Cardiac septum (tissue), 1 donor: ENCODE measurements around the gene ANKRD34C. TPM values are rescaled to one million over a fixed set of nuclear protein-coding genes. Genes with fewer than 3 reads are reported as not detected.
A peak's percentile ranks its signal among the peaks of the same experiment; 100 is the strongest.

Experiments
- DNase-seq: peaks from one replicate; pipeline ENCODE4 v3.0.0-alpha.2; 2020; ENCODE audit warnings: low spot score
- intact Hi-C: fragments of 100-400 bp; cut with DNase I; formaldehyde crosslinking; loops from one replicate; pipeline ENCODE4 v1.14.0; 2022
- long read RNA-seq: library from polyadenylated mRNA; unstranded; transcript quantifications from one replicate; pipeline ENCODE4 v2.0.0, GENCODE V29; 2021
- total RNA-seq: library from RNA; stranded (reverse); fragmentation: NEBNext Ultra II Directional; extraction: Animal tissue kit (Norgen Biotek cat#: 25700); gene quantifications from one replicate; pipeline ENCODE4 v1.2.1, GENCODE V29; 2021
- donor health status: DM: no; HTN: no; CAD: no.

Gene ANKRD34C
- total RNA-seq: 0.78 TPM
- long read RNA-seq: 0 reads

DNA sequence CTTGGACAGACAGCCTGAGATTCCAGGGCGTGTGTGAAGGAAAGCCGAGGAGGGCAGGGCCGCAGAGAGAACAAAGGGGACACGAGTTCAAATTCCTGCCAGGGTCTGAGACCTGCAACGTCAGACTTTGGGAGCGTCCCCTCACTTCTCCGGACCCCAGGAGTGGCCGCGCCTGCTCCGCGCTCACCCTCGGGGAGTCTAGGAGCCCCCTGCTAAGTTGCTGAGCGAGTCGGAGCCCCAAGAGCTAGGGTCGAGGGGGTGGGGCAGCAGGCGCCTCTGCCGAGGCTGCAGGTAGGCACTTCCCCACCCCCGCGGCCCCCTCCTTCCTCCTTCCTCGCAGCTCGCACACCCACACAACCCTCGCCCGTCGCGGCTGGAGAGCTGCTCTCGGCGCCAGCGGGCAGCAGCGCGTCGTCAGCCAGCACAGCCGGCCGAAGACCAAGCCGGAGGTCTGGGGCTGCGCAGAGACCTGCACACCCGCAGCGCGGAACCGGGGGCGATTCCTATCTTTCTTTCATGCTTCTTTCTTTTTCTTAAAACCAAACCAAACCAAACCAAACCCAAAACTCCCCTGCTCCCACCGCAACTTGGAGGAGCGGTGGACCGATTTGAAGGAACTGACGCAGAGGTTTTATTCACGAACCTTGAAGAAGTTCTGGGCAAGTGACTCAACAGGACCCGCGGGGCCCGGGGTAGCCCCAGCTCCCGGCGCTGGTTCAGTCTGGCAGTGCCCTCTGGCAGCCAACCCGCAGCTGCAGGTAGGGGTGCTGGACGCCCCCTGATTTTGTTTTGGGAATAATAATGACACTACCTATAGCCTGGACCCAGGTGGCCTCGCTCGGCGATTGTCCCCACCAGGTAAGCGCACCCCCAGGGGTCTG, at the start of gene ANKRD34C:
ANKRD34C (plus strand) TSS at position 352 of the 881 bp plus-strand sequence. CDS start 10,563 bp downstream, outside the sequence.
- intact Hi-C loops: no loop called here
- DNase-seq: no peak

DNA sequence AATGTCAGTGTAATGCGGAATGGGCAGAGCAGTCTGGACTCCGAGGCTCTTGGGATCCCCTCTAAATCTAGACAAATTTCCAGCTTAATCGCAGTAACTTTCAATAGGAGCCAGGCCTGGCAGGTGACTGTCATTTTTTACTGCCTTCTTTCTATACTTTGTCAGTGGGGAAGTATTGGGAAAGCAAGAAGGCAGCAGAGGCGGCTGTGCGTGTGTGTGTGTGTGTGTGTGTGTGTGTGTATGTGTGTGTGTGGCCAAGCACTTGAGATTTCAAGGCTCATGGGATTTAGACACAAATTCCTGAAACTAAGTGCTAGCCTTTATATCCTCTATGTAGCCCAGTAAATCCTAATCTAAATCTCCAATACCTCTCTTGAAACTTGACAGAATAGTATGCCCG, 49.3 kb upstream of the ANKRD34C start:
- intact Hi-C loops: no loop called here
- DNase-seq: no peak

DNA sequence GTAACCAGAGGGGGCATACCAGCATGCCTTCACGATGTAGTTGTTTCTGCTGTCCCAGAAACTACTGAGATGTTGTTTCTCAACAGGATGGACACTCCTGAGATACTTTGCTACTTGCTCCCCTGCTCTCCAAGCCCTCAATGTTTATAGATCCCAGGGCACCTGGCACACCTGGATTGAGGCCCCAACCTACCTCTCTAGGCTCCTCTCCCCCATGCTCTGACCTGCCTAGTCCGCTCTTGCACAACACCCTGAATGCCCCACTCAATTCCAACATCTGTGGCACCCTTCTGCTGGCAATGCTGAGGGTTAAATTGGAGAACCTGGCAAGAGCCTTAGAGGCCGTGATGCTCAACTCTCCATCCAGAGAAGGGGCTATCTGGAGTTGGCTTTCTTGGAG, 42.5 kb upstream of the ANKRD34C start:
- intact Hi-C loops: no loop called here
- DNase-seq: no peak

DNA sequence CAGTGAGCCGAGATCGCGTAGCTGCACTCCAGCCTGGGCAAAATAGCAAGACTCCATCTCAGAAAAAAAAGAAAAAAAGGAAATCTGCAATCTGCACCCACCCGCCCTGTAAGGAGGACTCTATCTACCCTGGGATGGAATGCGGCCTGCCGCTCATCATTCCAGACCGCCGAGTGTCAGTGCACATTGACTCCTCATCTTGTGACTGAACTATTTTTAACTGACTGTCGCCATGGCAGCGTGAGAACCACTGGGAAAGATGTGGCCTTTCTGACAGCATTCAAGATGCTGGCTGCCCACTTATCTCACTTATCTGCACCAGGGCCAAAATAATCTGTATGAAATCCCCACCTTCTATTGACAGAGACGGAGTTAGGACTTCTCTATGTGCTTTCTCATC, 38.8 kb upstream of the ANKRD34C start:
- intact Hi-C loops: no loop called here
- DNase-seq: peak; percentile 84

DNA sequence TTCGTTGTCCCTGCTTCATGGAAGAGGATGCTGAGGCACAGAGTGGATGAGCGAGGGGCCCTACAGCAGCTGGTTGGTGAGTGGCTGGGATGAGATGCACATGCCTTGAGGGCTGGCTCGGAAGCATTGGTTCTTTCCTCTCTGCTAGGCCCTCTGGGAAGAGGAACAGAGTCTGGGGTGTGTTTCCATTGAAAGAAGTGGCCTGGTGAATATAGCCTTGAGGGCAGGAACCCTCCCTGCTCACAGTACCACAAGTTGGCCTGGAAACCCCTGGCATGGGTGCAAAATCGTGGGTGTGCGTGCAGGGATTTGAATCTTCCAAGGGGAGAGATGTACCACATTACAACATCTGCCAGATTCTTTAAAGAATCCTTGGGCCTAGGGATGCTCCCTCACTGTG, 37.6 kb upstream of the ANKRD34C start:
- no peak for DNase-seq
- intact Hi-C loops: no loop called here

DNA sequence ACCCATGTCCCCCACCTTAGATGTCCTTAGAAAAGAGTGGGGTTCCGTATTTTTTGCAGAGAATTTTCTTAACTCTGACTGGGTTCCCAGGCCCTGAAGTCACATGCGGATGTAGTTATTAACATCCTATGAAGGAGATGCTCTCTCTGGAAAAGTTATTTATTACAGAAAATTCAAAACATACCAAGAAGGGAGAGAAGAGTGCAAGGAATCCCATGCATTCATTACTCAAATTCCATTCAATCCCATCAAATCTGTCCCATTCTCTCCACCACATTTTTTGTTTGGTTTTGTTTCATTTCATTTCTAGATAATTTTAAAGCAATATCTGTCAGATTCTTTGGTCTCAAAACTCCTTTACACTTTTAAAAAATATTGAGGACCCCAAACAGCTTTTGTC, 34.3 kb upstream of the ANKRD34C start:
- intact Hi-C loops: no loop called here
- DNase-seq: no peak

DNA sequence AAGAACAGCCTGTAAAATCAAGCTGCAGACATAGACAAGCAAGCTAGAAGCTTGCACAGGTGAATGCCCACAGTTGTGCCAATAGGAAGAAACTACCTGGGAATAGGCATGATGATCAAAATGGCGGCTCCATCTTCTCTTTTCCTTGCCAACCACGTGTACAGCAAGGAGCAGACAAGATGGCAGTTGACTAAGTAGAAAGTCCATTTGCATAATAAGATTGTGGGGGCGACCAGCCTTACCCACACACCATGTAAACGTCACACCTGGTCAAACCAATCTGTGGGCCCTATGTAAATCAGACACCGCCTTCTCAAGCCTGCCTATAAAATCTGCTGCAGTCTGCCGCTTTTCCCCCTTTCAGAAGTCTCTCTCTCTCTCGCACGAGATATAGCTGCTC, 25.1 kb upstream of the ANKRD34C start:
- no peak for DNase-seq
- intact Hi-C loops: no loop called here

DNA sequence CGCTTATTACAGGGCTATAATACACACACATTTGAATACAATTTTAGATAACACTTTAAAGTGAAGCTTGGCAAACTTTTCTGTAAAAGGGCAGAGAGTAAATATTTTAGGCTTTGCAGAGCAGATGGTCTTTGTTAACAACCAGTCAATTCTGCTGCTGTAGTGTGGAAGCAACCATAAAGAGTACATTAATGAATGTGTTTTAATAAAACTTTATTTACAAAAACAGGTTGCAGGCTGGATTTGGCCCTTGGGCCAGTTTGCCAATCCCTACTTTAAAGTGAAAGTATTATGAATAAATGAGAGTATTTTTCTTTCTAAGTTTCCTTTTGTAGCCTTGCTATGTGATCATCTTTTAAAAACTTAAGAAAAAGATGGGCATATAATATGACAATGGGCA, 20.7 kb upstream of the ANKRD34C start:
- intact Hi-C loops: no loop called here
- no peak for DNase-seq

DNA sequence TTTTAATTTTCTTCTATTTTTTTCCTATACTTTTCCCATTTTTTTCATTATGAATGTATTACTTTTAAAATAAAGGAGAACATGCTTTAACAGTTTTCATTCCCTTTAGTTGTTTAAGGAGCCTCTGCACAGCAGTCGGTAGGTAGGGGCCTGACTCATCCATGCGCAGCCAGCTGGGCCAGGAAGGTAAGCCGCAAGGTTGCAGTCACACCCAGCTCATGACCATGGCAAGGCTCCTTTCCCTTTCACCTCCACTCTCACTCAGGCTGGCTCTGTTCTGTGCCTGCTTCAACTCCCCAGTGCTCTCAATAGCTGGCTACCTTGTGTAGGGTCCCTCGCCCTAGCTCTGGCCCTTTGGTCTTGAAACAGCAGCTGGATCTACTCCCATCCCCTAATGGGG, 17.4 kb upstream of the ANKRD34C start:
- no peak for DNase-seq
- intact Hi-C loops: no loop called here

DNA sequence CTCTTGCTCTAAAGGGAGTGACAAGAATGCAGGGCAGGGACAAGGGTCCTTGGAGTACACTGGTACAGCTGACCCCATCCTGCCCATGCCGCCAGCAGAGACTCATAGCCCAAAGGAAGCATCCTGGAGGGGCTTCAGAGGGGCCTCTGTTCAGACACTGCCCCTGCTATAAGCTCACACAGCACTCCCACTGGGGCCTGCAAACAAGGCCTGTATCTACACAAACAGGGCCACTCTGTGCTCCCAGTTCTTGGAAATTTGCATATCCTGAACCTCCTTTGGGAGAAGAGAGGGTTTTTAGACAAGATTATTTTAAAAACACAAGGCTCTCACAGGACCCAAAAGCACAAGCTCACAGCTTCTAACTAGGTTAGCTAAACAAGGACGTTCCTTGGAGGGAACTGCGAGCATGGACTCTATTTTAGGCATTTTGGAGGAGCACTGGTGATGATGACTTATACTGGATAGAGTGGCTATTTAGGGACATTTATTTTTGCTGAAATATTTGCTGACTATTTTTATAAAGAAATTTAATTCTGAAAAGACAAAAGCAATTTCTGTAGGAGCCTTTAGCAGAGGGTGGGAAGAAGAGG, 16.4 kb upstream of the ANKRD34C start:
- no peak for DNase-seq

DNA sequence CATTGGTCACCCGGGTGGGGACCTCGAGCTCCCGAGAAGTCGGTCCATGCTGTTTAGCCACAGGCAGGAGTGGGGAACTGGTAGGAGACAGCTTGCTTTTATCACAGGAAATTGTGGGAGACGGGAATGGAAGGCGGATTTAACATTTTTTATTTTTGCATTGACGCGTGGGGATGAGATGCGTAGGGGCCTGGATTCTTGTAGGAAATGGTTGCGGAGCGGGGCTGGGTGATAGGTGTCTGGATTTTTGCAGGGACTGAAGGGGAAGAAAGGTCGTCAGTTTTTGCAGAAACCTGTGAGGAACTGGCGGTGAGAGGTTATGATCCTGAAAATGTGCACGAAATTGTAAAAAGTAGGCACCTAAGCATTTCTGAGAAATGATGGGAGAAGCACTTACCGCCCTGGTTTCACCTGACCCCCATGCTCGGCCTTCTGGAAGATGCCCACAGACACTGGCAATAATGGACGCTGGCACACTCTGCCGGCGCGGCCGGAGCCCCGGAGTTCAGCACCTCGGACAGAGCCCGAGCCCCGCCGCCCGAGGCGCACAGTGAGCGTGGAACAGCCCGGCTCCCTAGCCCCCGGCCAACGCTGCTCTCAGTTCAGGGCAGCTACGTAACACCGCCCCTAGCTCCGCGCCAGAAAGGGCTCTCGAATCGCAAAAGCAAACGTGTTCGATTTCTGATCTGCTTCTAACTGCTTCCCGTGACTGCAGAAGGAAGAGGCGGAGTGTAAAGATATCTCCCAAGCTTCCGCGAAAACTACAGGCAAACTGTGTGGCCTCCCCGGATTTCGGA, 928 bp downstream of the ANKRD34C start:
- no peak for DNase-seq
- intact Hi-C loops: no loop called here

More for the DNA sequence above, 16.4 kb upstream of the ANKRD34C start:
- intact Hi-C loops: no loop called here

DNA sequence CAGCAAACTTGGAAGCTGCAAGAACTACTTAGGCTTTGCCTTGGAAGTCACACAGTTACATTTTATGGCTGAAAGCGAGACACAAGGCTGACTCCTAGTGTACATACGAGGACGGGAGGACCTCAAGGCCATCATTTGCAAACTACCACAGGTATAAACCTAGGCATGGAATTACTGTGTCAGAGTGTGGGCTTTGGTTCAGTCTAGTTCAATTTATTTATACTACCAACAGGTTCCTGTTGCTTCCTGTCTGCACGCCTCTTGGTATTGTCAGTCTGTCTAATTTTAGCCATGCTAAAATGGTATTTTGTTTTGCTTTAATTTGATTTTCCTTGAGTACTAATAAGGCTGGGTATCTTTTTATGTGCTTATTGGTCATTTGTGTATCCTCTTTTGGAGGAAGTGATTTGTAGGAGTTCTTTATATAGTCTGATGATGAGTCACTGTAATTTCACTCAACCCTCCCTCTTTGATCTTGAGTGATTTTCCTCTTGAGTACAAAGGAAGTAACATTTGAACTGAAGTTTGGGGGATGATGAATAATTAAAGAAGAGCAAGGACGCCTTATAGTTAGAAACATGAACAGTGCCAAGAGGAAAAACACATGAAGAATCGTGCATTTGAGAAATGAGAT, 8.2 kb downstream of the ANKRD34C start:
- intact Hi-C loops: no loop called here
- no peak for DNase-seq

DNA sequence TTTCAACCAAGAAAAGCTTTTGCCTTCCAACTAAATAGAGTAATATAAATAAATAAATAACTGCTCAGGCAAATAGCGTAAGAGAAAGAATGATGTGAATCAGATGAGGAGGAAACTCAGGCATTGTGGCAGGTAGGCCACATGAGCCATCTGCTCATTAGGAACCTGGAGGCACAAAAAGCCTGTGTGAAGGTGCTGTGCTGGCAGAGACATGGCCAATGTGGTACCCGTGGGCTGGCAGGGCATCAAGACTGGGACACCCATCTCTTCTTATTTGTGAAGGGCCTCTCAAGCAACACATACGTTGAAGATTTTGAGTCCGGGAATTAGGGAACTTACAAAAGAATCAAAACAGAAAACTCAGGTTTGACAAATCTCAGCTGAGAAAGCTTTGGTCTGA, 9.5 kb downstream of the ANKRD34C start:
- intact Hi-C loops: no loop called here
- DNase-seq: no peak

DNA sequence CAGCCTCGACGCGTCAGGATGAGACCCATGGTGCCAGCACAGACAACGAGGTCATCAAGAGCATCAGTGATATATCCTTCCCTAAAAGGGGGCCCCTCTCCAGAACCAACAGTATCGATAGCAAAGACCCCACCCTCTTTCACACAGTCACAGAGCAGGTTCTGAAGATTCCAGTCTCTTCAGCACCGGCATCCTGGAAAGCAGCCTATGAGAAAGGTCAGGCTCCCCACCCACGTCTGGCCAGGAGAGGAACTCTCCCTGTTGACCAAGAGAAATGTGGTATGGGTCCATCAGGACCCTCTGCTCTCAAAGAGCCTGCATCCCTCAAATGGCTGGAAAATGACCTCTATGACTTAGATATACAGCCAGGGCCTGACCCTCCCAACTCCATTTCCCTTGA, 11.6 kb downstream of the ANKRD34C start:
- intact Hi-C loops: no loop called here
- no peak for DNase-seq

DNA sequence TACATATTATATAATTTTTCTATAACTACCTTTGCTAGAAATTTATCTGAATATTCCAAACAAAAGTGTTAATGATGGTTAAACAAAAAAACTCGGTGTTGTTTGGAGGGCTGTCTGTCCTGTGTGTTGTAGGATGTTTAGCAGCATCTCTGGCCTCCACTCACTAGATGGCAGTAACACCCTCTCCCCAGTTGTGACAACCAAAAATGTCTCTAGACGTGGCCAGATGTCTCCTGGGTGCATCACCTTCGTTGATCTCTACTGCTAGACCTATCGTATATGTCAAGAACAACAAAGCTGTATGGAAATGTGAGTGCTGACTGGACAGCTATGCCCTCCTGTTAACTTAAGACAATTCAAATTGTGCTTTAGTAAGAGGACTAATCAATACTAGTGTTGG, 14.1 kb downstream of the ANKRD34C start:
- DNase-seq: no peak
- intact Hi-C loops: no loop called here

DNA sequence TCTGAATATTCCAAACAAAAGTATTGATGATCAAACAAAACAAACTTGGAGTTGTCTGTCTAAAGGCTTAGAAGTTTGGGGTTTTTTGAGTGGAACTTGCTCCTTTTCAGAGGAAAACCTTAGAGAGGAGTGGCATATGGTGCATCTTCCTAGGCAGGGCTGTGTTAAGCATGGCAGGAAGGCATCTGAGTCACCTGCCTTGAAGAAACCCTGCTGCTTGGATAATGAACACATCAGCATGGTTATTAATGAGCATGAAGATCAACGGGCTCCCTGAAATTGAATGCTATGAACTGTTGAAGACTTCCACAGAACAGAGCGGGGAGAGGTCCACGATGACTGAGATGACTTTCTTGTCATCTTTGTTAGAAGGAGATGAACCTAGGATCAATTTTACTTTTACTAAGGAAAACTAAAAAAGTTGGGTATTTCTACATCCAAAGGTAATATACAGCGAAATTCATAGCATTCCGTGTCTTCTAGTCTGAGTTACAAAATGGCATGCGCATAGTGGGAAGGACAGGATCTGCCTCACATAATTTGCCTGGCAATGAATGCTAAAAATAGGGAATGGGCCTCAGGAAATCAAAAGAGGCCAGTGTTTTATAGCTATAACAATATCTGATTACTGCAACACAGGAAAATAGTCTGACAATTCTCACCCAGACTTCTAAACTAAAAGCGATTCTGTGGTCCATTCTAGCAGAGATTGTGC, 16.8 kb downstream of the ANKRD34C start:
- DNase-seq: no peak
- intact Hi-C loops: no loop called here

DNA sequence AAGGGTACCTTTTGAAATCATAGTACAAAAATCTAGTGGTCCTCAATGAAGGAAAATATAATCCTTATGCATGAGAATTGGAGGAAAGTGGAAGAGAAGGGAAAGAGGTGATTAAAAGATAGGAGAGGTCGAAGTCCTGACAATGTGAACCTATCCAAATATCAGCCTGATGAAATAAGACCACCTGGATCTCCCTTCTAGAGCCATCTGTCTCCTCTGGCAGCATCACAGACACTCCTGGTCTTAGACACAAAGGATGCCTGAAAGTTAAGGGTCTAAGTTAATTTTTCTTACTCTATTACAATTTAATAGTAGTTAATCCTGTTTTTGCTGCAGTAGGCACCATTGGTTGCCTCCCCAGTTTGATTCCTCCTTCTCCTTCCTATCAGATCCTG, 17.3 kb downstream of the ANKRD34C start:
- DNase-seq: no peak
- intact Hi-C loops: no loop called here

DNA sequence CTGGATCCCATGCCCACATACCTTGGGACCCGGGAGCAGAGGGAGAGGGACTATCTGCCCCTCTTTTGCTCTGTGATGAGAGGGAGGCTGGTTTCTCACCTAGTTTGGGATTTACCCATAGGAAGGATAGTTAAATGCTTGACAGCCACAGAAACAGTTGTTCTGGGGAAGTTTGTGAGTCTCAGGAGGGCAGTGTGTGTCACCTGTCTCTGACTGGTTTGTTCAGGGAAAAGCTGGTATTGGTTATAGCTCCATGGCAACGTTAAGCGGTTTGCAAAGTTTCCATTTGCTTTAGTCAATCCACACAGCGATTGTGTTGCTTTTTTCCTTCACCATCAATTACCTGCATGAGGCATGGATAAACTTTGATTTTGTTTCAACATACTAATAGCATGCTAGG, 24.7 kb downstream of the ANKRD34C start:
- DNase-seq: no peak
- intact Hi-C loops: no loop called here

DNA sequence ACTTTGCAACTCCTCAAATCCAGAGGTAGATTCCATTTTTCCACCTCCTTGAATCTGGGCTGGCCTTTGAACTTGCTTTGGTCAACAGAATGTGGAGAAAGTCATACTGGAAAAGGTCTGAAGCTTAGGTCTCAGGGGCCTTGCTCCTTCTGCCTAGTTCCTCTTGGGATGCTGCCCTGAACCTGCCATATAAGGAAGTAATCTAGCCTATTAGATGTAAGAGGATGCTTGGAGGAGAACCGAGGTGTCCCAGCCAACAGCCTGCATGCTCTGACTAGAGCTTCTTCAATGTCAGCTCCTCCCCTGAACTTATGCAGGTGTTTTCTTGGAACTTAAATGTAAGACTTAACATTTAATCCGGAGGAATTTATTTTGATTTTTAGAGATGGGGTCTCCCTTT, 26.4 kb downstream of the ANKRD34C start:
- DNase-seq: no peak
- intact Hi-C loops: no loop called here

DNA sequence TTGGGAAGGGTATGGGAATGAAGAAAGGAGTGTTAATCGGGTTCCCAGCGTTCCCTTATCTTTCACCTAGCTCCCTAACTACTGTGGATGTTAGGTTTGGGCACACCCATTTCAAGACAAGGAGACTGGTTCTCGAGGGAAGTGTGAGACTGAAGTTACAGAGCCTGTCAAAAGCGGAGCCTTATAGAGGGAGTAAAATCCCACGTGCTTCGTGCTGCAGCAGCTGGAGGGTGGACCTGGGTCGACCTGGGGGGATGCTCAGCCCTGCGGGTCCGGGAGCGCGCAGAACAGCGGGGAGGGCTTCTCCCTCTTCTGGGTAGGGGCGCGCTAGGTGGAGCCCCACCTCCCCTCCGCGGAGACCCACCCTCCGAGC, 28.1 kb downstream of the ANKRD34C start:
- intact Hi-C loops: no loop called here
- DNase-seq: no peak
